Stimulated activated CD4-positive, alpha-beta T cell treated with anti-CD3 and anti-CD28 coated beads, Interleukin-1b, Interleukin-23, amount 100 ng/mL, for 4 hours (primary cell): ENCODE data around the gene BANF1.
"Not testable (repeated sequence)": the region's sequence is repeated elsewhere in the genome, so short reads cannot be mapped to it uniquely, and the experiment has no call there.

Source experiments
- DNase-seq, 2 donors: peaks; one replicate each; pipeline ENCODE4 v3.0.0-alpha.2; 2020; ENCODE audit warnings: low read depth in 2 of 2

The BANF1 gene

GRCh38 chr11:65978391-65979238, 23.7 kb upstream of the BANF1 start:
- no peak for DNase-seq

- DNase-seq = no peak
Observed at GRCh38 chr11:65979261-65979759, 23.0 kb upstream of the BANF1 start.

GRCh38 chr11:65981101-65981740, 21.1 kb upstream of the BANF1 start:
- no peak for DNase-seq

- no peak for DNase-seq
Observed at GRCh38 chr11:65981972-65982823, 20.1 kb upstream of the BANF1 start.

- DNase-seq = no peak
Observed at GRCh38 chr11:65982824-65983588, 19.3 kb upstream of the BANF1 start.

DNA sequence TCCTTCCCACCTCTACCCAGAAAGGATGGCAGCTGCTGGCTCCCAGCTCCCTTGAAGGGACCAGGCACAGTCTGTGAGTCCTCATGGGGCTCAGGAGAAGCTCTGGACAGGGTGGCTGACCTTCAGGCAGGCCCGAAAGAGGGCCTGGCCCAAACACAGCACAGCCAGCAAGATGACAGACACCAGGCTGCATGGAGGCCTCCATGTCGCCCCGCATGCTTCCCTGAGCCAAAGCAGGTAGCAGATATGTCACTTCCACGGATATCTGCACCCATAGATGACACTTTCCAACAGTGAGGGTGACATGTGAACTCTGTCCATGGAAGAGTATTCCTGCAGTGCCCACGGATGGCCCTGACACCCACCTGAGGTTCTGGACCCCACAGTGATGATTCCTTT, 18.7 kb upstream of the BANF1 start:
- DNase-seq = no peak

GRCh38 chr11:65987336-65987735, 15.0 kb upstream of the BANF1 start:
- no peak for DNase-seq

DNA sequence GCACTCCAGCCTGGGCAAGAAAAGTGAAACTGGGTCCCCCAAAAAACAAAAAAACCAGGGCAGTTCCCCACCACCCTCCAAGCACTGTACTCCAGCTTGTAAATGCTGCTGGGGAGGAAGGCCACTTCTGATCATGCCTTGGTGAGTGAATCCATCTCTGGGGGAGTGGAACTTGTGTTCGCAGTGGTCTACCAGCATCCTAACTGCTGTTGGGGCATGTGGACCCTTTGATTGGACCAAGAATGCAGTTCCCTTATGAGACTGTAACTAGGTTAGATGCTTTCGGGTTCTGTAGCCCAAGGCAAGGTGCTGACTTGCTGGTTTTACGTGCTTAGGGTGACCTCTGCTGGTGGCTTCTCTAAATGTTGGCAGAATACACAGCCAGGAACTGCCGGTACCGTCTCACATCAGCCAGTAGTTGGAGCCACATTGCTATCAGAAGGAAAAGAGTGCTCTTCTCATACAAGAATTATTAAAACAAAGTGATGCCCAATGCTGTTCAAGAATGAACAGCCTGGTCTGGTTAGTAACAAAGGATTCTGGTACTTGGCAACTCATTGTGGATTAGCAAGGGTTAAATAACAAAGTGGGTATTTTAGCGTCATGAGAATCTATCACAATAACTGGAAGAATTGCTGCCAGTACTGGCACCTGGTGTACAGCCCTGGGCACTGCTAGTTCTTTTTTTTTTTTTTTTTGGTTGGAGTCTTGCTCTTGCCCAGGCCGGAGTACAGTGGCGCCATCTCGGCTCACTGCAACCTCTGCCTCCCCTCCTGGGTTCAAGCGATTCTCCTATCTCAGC, 13.3 kb upstream of the BANF1 start:
- DNase-seq = peak; percentile 69 to 91

DNA sequence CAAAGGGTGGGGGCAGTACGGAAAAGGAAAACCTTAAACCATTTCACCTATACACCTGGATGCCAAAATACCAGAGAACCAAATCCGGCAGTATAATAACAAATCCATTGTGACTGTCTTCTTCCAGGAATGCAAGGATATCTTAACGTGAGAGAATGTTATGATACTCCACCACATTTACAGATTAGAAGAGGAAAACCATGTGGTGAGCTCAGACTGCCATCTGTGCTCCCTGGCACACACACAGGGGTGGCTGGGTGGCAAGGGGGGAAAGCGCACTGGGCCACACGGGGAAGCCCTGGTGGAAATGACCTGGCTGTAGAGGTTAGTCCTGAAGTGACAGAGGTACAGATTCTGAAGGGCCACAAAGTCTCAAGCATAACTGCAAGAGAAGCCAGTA, 10.2 kb upstream of the BANF1 start:
- no peak for DNase-seq

DNA sequence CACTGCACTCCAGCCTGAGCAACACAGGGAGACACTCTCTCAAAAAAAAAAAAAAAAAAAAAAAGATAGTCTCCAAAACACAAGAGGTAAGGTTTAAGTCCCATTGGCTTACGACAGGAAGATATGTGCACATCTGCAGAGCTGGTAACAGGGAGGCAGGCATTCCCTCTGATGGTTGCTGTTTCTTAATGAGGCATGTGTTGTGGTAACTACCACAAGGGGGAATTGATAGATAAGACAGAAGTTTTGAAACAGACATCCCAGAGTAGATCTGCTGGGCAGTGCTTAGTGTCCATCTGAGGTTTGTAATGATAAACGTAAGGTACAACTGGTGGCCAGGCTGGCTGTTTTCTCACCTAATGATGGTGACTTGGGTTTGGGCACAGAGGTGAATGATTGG, 5.0 kb upstream of the BANF1 start:
- no peak for DNase-seq

GRCh38 chr11:66002648-66003225, 434 bp downstream of the BANF1 start:
- DNase-seq = peak; percentile 66

DNA sequence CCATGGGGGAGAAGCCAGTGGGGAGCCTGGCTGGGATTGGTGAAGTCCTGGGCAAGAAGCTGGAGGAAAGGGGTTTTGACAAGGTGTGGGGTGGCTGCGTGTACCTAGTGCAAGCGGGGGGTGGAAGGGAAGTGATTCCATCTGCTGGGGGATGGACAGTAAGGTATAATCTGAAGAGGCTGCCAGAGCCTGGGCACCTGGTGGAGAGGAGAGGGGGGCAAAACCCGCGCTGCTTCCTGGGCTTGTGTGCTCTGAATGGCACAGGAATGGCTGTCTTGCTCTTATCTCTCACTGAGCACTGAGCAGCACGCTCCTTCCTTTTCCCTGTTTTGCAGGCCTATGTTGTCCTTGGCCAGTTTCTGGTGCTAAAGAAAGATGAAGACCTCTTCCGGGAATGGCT, 988 bp downstream of the BANF1 start:
- DNase-seq = no peak

- no peak for DNase-seq
Observed at GRCh38 chr11:66004186-66004585, 1.9 kb downstream of the BANF1 start.

GRCh38 chr11:66006134-66006890, 4.0 kb downstream of the BANF1 start:
- DNase-seq = no peak

DNA sequence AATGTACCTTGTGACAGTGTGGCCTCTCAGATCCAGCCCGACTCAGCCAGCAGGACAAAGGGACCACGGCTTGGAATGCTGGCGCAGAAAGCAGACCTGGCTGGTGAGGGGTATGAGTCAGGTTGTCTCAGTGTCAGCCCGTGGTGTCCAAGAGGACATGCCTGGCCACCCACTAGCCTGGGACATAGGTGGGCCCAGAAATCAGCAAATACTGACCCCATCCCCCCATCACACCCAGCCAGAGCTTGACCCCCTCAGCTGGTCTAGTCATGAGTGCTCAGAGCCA, 4.5 kb downstream of the BANF1 start:
- no peak for DNase-seq

DNA sequence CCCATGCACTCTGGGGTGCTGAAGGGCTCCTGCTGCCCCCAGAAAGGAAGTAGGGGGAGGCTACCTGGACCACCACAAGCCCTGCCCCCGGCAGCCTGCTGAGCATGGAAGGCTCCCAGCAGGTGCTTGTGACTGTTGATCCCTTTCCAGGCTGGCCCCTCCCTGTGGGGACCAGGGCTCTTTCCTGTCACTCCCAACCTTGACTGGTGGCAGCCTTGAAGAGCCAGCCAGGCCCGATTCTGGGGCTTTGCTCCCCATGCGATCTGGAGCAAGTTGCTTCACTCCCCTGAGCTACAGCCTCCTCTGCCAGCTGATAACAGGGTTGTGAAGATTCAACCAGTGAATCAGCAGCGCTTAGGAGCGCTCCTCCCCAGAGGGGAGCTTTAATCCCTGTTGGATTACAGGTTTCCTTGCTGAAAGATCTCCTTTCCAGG, 4.9 kb downstream of the BANF1 start:
- DNase-seq = no peak

DNA sequence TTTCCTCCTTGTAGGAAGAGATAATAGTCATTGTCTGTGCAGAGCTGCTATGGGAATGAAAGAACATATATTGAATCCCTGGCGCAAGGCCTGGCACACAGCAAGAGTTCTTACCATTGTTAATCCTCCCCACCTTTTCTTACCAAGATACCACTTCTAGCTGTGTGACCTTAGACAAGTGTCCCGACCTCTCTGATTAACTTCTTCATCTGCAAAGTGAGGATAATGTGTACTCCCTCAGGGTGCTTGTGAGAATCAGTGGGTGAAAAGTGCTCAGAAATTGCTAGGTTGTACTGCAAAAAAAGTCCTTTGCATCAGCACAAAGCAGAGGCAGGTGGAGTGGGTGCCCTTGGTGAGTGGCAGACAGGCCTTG, 5.8 kb downstream of the BANF1 start:
- no peak for DNase-seq

DNA sequence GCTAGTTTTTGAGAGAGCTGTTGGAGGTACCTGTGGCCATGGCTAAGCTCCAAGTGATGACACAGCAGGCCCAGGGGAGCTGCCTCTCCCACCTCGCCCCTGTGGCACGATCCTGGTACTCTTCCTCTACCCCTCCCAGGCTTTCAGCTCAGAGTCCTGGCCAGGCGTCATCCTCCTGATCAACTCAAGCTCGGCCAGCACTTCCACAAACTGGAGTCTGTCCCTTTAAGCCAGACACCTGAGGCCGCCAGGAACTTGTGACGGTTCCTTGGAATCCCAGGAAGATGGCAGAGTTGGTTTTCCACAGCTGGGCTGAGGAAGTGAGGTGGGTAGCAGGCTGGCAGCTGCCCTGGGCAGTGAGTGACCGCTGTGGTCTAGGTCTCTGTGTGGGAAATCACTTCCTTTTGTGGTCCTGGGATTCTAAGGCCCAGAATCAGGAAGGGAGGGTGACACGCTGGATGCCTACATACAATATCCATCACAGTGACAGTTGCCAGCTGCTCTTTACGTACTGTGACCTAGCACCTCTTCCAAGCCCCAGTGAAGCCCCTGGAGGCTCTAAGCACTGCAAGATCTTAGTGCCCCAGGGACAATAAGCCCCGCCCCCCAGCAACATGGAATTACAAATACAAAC, 6.3 kb downstream of the BANF1 start:
- no peak for DNase-seq

GRCh38 chr11:66010036-66010435, 7.7 kb downstream of the BANF1 start:
- DNase-seq = not testable (repeated sequence)
